Skeletal muscle satellite cell (primary cell): Measurements from ENCODE around the gene GIMAP1.

Experiments used
- H3K27me3 ChIP-seq: 2 replicates; pipeline ENCODE4 v1.7.0; 2013; ENCODE audit warnings: low read length; ENCODE audit not compliant: control insufficient read depth, insufficient read depth
- H3K36me3 ChIP-seq: 2 replicates; pipeline ENCODE4 v1.7.0; 2013; ENCODE audit warnings: mild to moderate bottlenecking, control low read depth, low read length; ENCODE audit not compliant: insufficient read depth
- H3K4me1 ChIP-seq: 2 replicates; pipeline ENCODE4 v1.7.0; 2013; ENCODE audit warnings: low read length; ENCODE audit not compliant: control insufficient read depth, insufficient read depth
- H3K4me2 ChIP-seq: 2 replicates; pipeline ENCODE4 v1.7.0; 2013; ENCODE audit warnings: mild to moderate bottlenecking, low read length
- H3K4me3 ChIP-seq: 2 replicates; pipeline ENCODE4 v1.7.0; 2013; ENCODE audit warnings: low read length
- H3K9ac ChIP-seq: 2 replicates; pipeline ENCODE4 v1.7.0; 2013; ENCODE audit warnings: mild to moderate bottlenecking, low read depth, low read length, moderate library complexity
- H3K9me3 ChIP-seq: replicated peaks from 2 replicates; pipeline ENCODE4 v1.7.0; 2013; ENCODE audit warnings: mild to moderate bottlenecking, control low read depth, low read length

GIMAP1 gene

DNA sequence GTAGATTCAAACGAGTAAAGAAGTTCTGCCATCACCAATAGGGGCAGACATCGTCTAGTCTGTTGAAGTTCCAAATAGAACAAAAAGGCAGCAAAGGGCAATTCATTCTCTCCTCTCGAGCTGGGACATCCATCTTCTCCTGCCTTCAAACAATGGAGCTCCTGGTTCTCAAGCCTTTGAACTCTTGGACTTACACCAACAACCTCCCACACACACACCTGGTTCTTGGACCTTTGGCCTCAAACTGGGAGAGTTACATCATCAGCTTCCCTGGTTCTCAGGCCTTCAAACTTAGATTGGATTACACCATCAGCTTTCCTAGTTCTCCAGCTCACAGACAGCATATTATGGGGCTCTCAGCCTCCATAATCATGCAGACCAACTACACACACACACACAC is 11.0 kb downstream of the GIMAP1 start:
- H3K4me1 ChIP-seq, result no peaks in the 10 kb centered on the region
- H3K9me3 ChIP-seq, result no peaks in the 10 kb centered on the region
- no peaks in the 10 kb centered on the region for H3K36me3 ChIP-seq
- no peak overlapping the region for H3K9ac ChIP-seq
- no peak overlapping the region for H3K4me3 ChIP-seq
- H3K27me3 ChIP-seq, result no peaks in the 10 kb centered on the region
- H3K4me2 ChIP-seq, result no peak overlapping the region

DNA sequence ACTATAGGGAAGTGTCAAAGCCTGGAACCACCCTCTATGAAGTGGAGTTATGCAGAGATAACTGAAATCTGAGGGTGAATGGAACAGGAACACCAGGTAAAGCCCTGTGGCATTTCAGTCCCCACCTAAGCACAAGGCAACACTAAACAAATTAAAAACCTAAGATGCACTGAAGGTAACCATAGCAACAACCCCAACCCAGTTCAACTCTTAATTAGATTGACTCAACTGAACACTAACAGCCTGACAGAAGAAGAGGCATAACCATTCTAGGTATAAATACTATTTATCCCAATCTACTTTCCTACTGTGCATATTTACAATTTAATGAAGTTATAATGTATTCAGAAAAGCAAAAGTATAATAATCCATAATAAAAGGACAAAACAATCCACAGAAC is 11.6 kb downstream of the GIMAP1 start:
- Histone ChIP-seq H3K4me1 (no peaks in the 10 kb centered on the region), H3K4me2 (no peak overlapping the region), H3K4me3 (no peak overlapping the region), H3K9ac (no peak overlapping the region), H3K27me3 (no peaks in the 10 kb centered on the region), H3K36me3 (no peaks in the 10 kb centered on the region), H3K9me3 (no peaks in the 10 kb centered on the region)

DNA sequence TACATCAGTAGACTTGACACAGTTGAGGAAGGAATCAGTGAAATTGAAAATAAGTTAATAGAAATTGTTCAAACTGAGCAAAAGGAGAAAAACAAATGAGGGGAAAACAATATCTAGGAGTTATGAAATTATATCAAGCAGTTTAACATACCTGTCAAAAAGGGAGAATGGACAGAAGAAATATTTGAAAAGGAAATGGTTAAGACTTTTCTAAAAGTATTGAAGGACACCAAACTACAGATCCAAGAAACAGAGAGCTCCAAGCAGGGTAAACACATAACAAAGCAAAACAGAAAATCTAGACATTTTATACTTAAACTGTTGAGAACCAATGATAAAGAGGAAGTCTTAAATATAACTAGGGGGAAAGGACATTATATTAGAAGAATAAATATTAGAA is 12.2 kb downstream of the GIMAP1 start:
- Histone ChIP-seq H3K9ac (no peak overlapping the region), H3K36me3 (no peaks in the 10 kb centered on the region), H3K27me3 (no peaks in the 10 kb centered on the region), H3K4me3 (no peak overlapping the region), H3K9me3 (no peaks in the 10 kb centered on the region), H3K4me1 (no peaks in the 10 kb centered on the region), H3K4me2 (no peak overlapping the region)

DNA sequence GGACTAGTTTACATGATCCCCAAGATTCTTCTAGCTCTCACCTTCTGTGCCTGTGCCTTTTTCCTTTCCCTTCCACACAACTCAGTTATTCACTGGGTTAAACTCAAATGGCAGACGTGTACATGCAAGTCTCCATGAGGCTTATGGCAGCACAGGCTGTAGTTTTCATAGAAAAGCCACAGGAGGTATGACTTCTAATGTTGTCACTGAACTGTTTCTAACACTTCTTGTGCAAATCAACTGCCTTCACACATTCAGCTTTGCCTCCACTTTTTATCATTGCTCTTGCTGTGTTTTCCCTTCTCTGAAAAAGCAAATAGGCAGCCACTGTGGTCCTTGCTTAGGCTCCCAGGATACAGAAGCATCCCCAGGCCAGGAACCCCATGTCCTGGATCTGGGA is 15.5 kb downstream of the GIMAP1 start:
- Histone ChIP-seq H3K9me3 (no peaks in the 10 kb centered on the region), H3K4me3 (no peak overlapping the region), H3K4me2 (no peak overlapping the region), H3K27me3 (no peaks in the 10 kb centered on the region), H3K36me3 (no peaks in the 10 kb centered on the region), H3K9ac (no peak overlapping the region), H3K4me1 (no peaks in the 10 kb centered on the region)

- H3K9ac ChIP-seq, result no peak overlapping the region
These were observed 16.5 kb downstream of the GIMAP1 start for GRCh38 chr7:150732786-150733481.

DNA sequence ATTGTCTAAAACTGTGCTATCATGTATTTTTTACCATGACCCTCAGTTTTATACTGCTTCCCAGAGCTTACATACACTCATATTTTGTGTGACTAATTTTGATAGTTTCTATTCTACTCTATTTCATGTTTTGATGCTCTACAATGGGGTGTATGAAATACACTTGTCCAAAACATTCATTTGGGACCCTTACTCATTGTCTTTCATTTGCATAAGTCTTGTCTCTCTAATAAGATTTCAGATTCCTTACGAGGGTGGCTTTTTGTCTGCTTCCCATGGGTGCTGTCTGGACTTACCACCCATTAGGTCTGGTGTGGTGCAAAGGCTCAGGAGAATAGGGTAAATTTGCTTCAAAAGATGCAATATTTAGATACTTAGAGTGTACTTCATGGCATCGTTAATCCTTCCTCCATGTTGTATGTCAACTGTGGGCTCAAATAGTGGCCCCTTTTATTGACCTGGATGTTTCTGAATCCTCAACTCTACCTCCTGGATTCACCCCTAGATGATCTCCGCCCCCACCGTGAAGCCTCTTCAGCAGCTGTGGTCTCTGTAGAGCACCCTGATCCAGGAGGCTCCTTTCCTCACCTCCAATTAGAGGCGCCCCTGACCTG is 17.2 kb downstream of the GIMAP1 start:
- H3K36me3 ChIP-seq, result no peaks in the 10 kb centered on the region
- no peaks in the 10 kb centered on the region for H3K27me3 ChIP-seq
- no peak overlapping the region for H3K4me2 ChIP-seq
- H3K4me1 ChIP-seq, result no peaks in the 10 kb centered on the region
- H3K9me3 ChIP-seq, result no peaks in the 10 kb centered on the region
- H3K9ac ChIP-seq, result no peak overlapping the region
- no peak overlapping the region for H3K4me3 ChIP-seq

More at GRCh38 chr7:150732786-150733481, 16.5 kb downstream of the GIMAP1 start:
- Histone ChIP-seq H3K9me3 (no peaks in the 10 kb centered on the region), H3K4me1 (no peaks in the 10 kb centered on the region), H3K27me3 (no peaks in the 10 kb centered on the region), H3K4me3 (no peak overlapping the region), H3K36me3 (no peaks in the 10 kb centered on the region), H3K4me2 (no peak overlapping the region)

GRCh38 chr7:150734254-150734653 is 17.8 kb downstream of the GIMAP1 start:
- Histone ChIP-seq H3K4me1 (no peaks in the 10 kb centered on the region), H3K9ac (no peak overlapping the region), H3K27me3 (no peaks in the 10 kb centered on the region), H3K36me3 (no peaks in the 10 kb centered on the region), H3K4me3 (no peak overlapping the region), H3K9me3 (no peaks in the 10 kb centered on the region), H3K4me2 (no peak overlapping the region)

- no peaks in the 10 kb centered on the region for H3K9me3 ChIP-seq
- no peak overlapping the region for H3K9ac ChIP-seq
- H3K4me3 ChIP-seq, result no peak overlapping the region
- no peak overlapping the region for H3K4me2 ChIP-seq
- no peaks in the 10 kb centered on the region for H3K36me3 ChIP-seq
- no peaks in the 10 kb centered on the region for H3K4me1 ChIP-seq
- H3K27me3 ChIP-seq, result no peaks in the 10 kb centered on the region
These were observed 19.4 kb downstream of the GIMAP1 start for GRCh38 chr7:150735596-150736358.

GRCh38 chr7:150736864-150737263 is 20.5 kb downstream of the GIMAP1 start:
- H3K4me1 ChIP-seq, result no peaks in the 10 kb centered on the region

GRCh38 chr7:150737265-150738055 is 21.0 kb downstream of the GIMAP1 start, which contains the start of gene GIMAP5:
TSS of gene GIMAP5 (plus strand) at chr7:150737418. CDS start at chr7:150740885, 3,467 bp downstream.
- Histone ChIP-seq H3K27me3 (no peaks in the 10 kb centered on the region), H3K9ac (no peak within 1 kb of the TSS), H3K9me3 (no peaks in the 10 kb centered on the region), H3K4me2 (no peak within 1 kb of the TSS), H3K4me1 (no peaks in the 10 kb centered on the region), H3K4me3 (no peak within 1 kb of the TSS), H3K36me3 (no peaks in the 10 kb centered on the region)

More at GRCh38 chr7:150736864-150737263, 20.5 kb downstream of the GIMAP1 start:
- H3K4me2 ChIP-seq, result no peak overlapping the region
- H3K4me3 ChIP-seq, result no peak overlapping the region
- H3K36me3 ChIP-seq, result no peaks in the 10 kb centered on the region
- no peaks in the 10 kb centered on the region for H3K9me3 ChIP-seq
- no peaks in the 10 kb centered on the region for H3K27me3 ChIP-seq
- H3K9ac ChIP-seq, result no peak overlapping the region

GRCh38 chr7:150738092-150738491 is 21.7 kb downstream of the GIMAP1 start:
- no peaks in the 10 kb centered on the region for H3K36me3 ChIP-seq
- H3K4me2 ChIP-seq, result no peak overlapping the region
- H3K9ac ChIP-seq, result no peak overlapping the region
- H3K4me3 ChIP-seq, result no peak overlapping the region
- no peaks in the 10 kb centered on the region for H3K4me1 ChIP-seq
- no peaks in the 10 kb centered on the region for H3K27me3 ChIP-seq
- H3K9me3 ChIP-seq, result no peaks in the 10 kb centered on the region
